Measurements from ENCODE around the gene TMA16.

- TF ChIP-seq, protein P1, sequence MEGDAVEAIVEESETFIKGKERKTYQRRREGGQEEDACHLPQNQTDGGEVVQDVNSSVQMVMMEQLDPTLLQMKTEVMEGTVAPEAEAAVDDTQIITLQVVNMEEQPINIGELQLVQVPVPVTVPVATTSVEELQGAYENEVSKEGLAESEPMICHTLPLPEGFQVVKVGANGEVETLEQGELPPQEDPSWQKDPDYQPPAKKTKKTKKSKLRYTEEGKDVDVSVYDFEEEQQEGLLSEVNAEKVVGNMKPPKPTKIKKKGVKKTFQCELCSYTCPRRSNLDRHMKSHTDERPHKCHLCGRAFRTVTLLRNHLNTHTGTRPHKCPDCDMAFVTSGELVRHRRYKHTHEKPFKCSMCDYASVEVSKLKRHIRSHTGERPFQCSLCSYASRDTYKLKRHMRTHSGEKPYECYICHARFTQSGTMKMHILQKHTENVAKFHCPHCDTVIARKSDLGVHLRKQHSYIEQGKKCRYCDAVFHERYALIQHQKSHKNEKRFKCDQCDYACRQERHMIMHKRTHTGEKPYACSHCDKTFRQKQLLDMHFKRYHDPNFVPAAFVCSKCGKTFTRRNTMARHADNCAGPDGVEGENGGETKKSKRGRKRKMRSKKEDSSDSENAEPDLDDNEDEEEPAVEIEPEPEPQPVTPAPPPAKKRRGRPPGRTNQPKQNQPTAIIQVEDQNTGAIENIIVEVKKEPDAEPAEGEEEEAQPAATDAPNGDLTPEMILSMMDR (conservative IDR thresholded peaks at IDR 0.05 in 1 of 2, IDR thresholded peaks at IDR 0.05 in 1 of 2; ENCODE audit: low read depth in 1 of 2, low read length in 2 of 2): no peak
- no peak for TF ChIP-seq EZH2 (IDR thresholded peaks at IDR 0.05; ENCODE audit: low read length, missing control alignments)
Measured at GRCh38 chr4:163565226-163566135, 71.0 kb downstream of the TMA16 start.
